K562 (cell line): ENCODE measurements around the gene ICAM1. TPM values are rescaled to one million over a fixed set of nuclear protein-coding genes. Genes with fewer than 3 reads are reported as not detected.
A peak's percentile ranks its signal among the peaks of the same experiment; 100 is the strongest.

Experiments
- ATF3 ChIP-seq, 2 experiments: fragments of 450-650 bp in 1 of 2; sonication (generic) in 1 of 2; formaldehyde crosslinking in 1 of 2; IDR thresholded peaks in 1 of 2; conservative IDR thresholded peaks in 1 of 2; 2 replicates each; pipeline versions ENCODE4 v1.6.1 to v1.8.1; 2016 to 2023; ENCODE audit warnings: mild to moderate bottlenecking in 2 of 2, moderate library complexity in 2 of 2, inconsistent platforms in 1 of 2, missing genetic modification reagents in 1 of 2
- CREB1 ChIP-seq, 2 experiments: sonication (generic) in 1 of 2; formaldehyde crosslinking in 1 of 2; IDR thresholded peaks; 2 replicates each; pipeline versions ENCODE4 v1.6.1 to v1.8.0; 2012 to 2022; ENCODE audit warnings: inconsistent platforms in 1 of 2, mild to moderate bottlenecking in 1 of 2, missing genetic modification reagents in 1 of 2, moderate library complexity in 1 of 2
- FOXJ3 ChIP-seq: sonication (generic); formaldehyde crosslinking; IDR thresholded peaks from 2 replicates; pipeline ENCODE4 v1.4.0; 2020; ENCODE audit warnings: mild to moderate bottlenecking, missing genetic modification reagents
- HDAC2 ChIP-seq: fragments of 450-650 bp; IDR thresholded peaks from 2 replicates; pipeline ENCODE4 v1.6.1; 2016; ENCODE audit warnings: mild to moderate bottlenecking
- MYBL2 ChIP-seq, 2 experiments: fragments of 450-650 bp in 1 of 2; sonication (generic) in 1 of 2; formaldehyde crosslinking in 1 of 2; IDR thresholded peaks; 2 replicates each; pipeline versions ENCODE4 v1.6.1 to v1.8.1; 2017 to 2022; ENCODE audit warnings: borderline replicate concordance in 1 of 2, inconsistent platforms in 1 of 2, low read depth in 1 of 2, mild to moderate bottlenecking in 1 of 2, missing genetic modification reagents in 1 of 2, moderate library complexity in 1 of 2
- NFRKB ChIP-seq: fragments of 450-650 bp; IDR thresholded peaks from 2 replicates; pipeline ENCODE4 v1.6.1; 2016; ENCODE audit warnings: low read depth
- PML ChIP-seq: IDR thresholded peaks from 2 replicates; pipeline ENCODE4 v1.6.1; 2012; ENCODE audit warnings: low read length, inconsistent platforms
- SNAPC5 ChIP-seq: fragments of 250-450 bp; sonication (Bioruptor Pico); IDR thresholded peaks from 2 replicates; pipeline ENCODE4 v1.8.0; 2021; ENCODE audit warnings: moderate library complexity, mild to moderate bottlenecking, inconsistent platforms
- TFAM ChIP-seq: fragments of 250-450 bp; sonication (Bioruptor Pico); conservative IDR thresholded peaks from 2 replicates; pipeline ENCODE4 v1.5.0; 2021; ENCODE audit warnings: mild to moderate bottlenecking, moderate library complexity
- VEZF1 ChIP-seq: fragments of 200-800 bp; sonication (Bioruptor generic); IDR thresholded peaks from 2 replicates; pipeline ENCODE4 v1.6.1; 2017; ENCODE audit warnings: missing genetic modification characterization, missing compliant biosample characterization
- ZBTB2 ChIP-seq: fragments of 450-650 bp; IDR thresholded peaks from 2 replicates; pipeline ENCODE4 v1.6.1; 2016; ENCODE audit warnings: antibody characterized with exemption
- ZNF583 ChIP-seq: fragments of 250-450 bp; sonication (Bioruptor Pico); IDR thresholded peaks from 2 replicates; pipeline ENCODE4 v1.4.0; 2020
- polyA plus RNA-seq, 8 experiments: library from polyadenylated mRNA; depleted of rRNA in 4 of 8; stranded (reverse) in 5 of 8; unstranded in 3 of 8; fragments of >200 nt; fragmentation: Nextera tagmentation in 2 of 8; fragmentation: Illumina TruSeq in 1 of 8; extraction: Ambion mirVana in 2 of 8; extraction: Trizol in 1 of 8; gene quantifications; 2 replicates each; pipeline versions ENCODE4 v1.2.1 to v1.2.3, GENCODE V29; 2011 to 2014; ENCODE audit warnings: inconsistent platforms in 1 of 8, missing spikeins in 1 of 8
- total RNA-seq, 7 experiments: library from RNA; depleted of rRNA in 6 of 7; stranded (reverse); fragments of >200 nt in 6 of 7; fragmentation: Illumina TruSeq in 2 of 7; extraction: Trizol in 2 of 7; gene quantifications; 2 replicates each; pipeline versions ENCODE4 v1.2.1 to v1.2.3, GENCODE V29; 2011 to 2021; ENCODE audit warnings: low replicate concordance in 1 of 7
- TF ChIP-seq, protein P1 (sequence below): sonication (generic); formaldehyde crosslinking; IDR thresholded peaks from 2 replicates; pipeline ENCODE4 v1.8.0; 2022; ENCODE audit warnings: missing genetic modification reagents, mild to moderate bottlenecking, moderate library complexity, borderline replicate concordance
- TF ChIP-seq, protein P2 (sequence below): fragments of 450-650 bp; IDR thresholded peaks from 2 replicates; pipeline ENCODE4 v1.6.1; 2014; ENCODE audit warnings: low read depth, mild to moderate bottlenecking, moderate library complexity, borderline replicate concordance
- TF ChIP-seq, protein P3 (sequence below): sonication (generic); formaldehyde crosslinking; IDR thresholded peaks from 2 replicates; pipeline ENCODE4 v1.9.0; 2022; ENCODE audit warnings: mild to moderate bottlenecking, missing genetic modification reagents

ICAM1 gene
- total and polyA plus RNA-seq, 9 of the 15 experiments (the other 6 are each of a cell fraction or from before 2014, with no cell fraction given), result 2.3 to 24.4 (median 13.4) TPM

- peak; percentile 33; the same call in 1 of the 2 replicates for TF ChIP-seq PML
- TF ChIP-seq ATF3 (IDR thresholded peaks at IDR 0.05), result no peak
- TF ChIP-seq ATF3 (CRISPR knock-in tag; conservative IDR thresholded peaks at IDR 0.05), result no peak
- TF ChIP-seq FOXJ3, result no peak
- no peak for TF ChIP-seq TFAM (CRISPR knock-in tag)
- TF ChIP-seq, protein P1, sequence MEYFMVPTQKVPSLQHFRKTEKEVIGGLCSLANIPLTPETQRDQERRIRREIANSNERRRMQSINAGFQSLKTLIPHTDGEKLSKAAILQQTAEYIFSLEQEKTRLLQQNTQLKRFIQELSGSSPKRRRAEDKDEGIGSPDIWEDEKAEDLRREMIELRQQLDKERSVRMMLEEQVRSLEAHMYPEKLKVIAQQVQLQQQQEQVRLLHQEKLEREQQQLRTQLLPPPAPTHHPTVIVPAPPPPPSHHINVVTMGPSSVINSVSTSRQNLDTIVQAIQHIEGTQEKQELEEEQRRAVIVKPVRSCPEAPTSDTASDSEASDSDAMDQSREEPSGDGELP, result peak; percentile 53
- TF ChIP-seq VEZF1 (CRISPR knock-in tag), result peak; percentile 74
- TF ChIP-seq ZBTB2, result peak; percentile 76; the same call in 1 of the 2 replicates
- peak; percentile 52; the same call in 1 of the 2 replicates for TF ChIP-seq HDAC2
- TF ChIP-seq CREB1 (IDR thresholded peaks at IDR 0.05), result no peak
- peak; percentile 47; the same call in 1 of the 2 replicates for TF ChIP-seq CREB1 (CRISPR knock-in tag; IDR thresholded peaks at IDR 0.05)
- TF ChIP-seq NFRKB, result peak; percentile 28; the same call in 1 of the 2 replicates
- no peak for TF ChIP-seq ZNF583 (CRISPR knock-in tag)
- TF ChIP-seq, protein P2, sequence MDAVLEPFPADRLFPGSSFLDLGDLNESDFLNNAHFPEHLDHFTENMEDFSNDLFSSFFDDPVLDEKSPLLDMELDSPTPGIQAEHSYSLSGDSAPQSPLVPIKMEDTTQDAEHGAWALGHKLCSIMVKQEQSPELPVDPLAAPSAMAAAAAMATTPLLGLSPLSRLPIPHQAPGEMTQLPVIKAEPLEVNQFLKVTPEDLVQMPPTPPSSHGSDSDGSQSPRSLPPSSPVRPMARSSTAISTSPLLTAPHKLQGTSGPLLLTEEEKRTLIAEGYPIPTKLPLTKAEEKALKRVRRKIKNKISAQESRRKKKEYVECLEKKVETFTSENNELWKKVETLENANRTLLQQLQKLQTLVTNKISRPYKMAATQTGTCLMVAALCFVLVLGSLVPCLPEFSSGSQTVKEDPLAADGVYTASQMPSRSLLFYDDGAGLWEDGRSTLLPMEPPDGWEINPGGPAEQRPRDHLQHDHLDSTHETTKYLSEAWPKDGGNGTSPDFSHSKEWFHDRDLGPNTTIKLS, result 0 out of 2 replicates have a peak, but pooled peaks have one; percentile 11
- TF ChIP-seq, protein P3, sequence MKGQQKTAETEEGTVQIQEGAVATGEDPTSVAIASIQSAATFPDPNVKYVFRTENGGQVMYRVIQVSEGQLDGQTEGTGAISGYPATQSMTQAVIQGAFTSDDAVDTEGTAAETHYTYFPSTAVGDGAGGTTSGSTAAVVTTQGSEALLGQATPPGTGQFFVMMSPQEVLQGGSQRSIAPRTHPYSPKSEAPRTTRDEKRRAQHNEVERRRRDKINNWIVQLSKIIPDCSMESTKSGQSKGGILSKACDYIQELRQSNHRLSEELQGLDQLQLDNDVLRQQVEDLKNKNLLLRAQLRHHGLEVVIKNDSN (CRISPR knock-in tag), result 0 out of 2 replicates have a peak, but pooled peaks have one; percentile 17
- TF ChIP-seq MYBL2 (IDR thresholded peaks at IDR 0.05; ENCODE audit: low read depth), result no peak
- no peak for TF ChIP-seq MYBL2 (CRISPR knock-in tag; IDR thresholded peaks at IDR 0.05; ENCODE audit: borderline replicate concordance)
- no peak for TF ChIP-seq SNAPC5 (CRISPR knock-in tag)
Observed at GRCh38 chr19:10290876-10291553, 20.1 kb downstream of the ICAM1 start (continued).
